SU-DHL-6 (cell line): ENCODE results near the gene RBM3.

Experiments used
- H2AFZ ChIP-seq: fragments of 200-600 bp; sonication (generic); 2 replicates; pipeline ENCODE4 v1.6.1; 2014; ENCODE audit warnings: low read depth, mild to moderate bottlenecking, moderate library complexity, mixed read lengths, antibody characterized with exemption, low read length; ENCODE audit not compliant: severe bottlenecking
- H3F3A ChIP-seq: fragments of 200-600 bp; shearing (Covaris generic); 2 replicates; pipeline ENCODE4 v1.6.0; 2016; ENCODE audit warnings: antibody characterized with exemption, mild to moderate bottlenecking; ENCODE audit not compliant: insufficient read depth
- H3K27ac ChIP-seq: fragments of 200-600 bp; sonication (generic); 2 replicates; pipeline ENCODE4 v1.5.1; 2016; ENCODE audit warnings: low read depth, mild to moderate bottlenecking, low read length, moderate library complexity, mixed read lengths
- H3K27me3 ChIP-seq: fragments of 200-600 bp; sonication (generic), shearing (Covaris generic); 2 replicates; pipeline ENCODE4 v1.6.0; 2014; ENCODE audit warnings: mild to moderate bottlenecking, low read length
- H3K36me3 ChIP-seq: fragments of 200-600 bp; sonication (generic); 2 replicates; pipeline ENCODE4 v1.6.1; 2014; ENCODE audit warnings: mild to moderate bottlenecking, low read length, mixed read lengths
- H3K4me2 ChIP-seq: fragments of 300-600, 200-600 bp; shearing (Covaris generic), sonication (generic); 2 replicates; pipeline ENCODE4 v1.6.0; 2014; ENCODE audit warnings: low read length, low read depth, mild to moderate bottlenecking; ENCODE audit not compliant: poor library complexity, severe bottlenecking
- H3K4me3 ChIP-seq: fragments of 200-600 bp; sonication (generic); 2 replicates; pipeline ENCODE4 v1.5.1; 2014; ENCODE audit warnings: antibody characterized with exemption, low read length, mild to moderate bottlenecking, mixed read lengths; ENCODE audit not compliant: insufficient read depth, poor library complexity, severe bottlenecking
- H3K79me2 ChIP-seq: fragments of 200-600 bp; sonication (generic); 2 replicates; pipeline ENCODE4 v1.6.1; 2014; ENCODE audit warnings: mild to moderate bottlenecking, low read length, moderate library complexity; ENCODE audit not compliant: insufficient read depth
- H3K9ac ChIP-seq: fragments of 200-600 bp; sonication (generic); 2 replicates; pipeline ENCODE4 v1.7.0; 2014; ENCODE audit warnings: mild to moderate bottlenecking, low read length
- H3K9me2 ChIP-seq: fragments of 200-600 bp; sonication (generic); replicated peaks from 2 replicates; pipeline ENCODE4 v1.6.1; 2014; ENCODE audit warnings: low read length; ENCODE audit not compliant: insufficient read depth
- H3K9me3 ChIP-seq: fragments of 200-600 bp; sonication (generic); 2 replicates; pipeline ENCODE4 v1.6.1; 2014; ENCODE audit warnings: low read length, mixed read lengths; ENCODE audit not compliant: insufficient read depth
- H4K20me1 ChIP-seq: fragments of 200-600 bp; sonication (generic); 2 replicates; pipeline ENCODE4 v1.6.1; 2014; ENCODE audit warnings: low read depth, mild to moderate bottlenecking, antibody characterized with exemption, low read length, moderate library complexity, mixed read lengths
- CTCF ChIP-seq: fragments of 200-600 bp; sonication (generic); IDR thresholded peaks from one replicate; pipeline ENCODE4 v1.5.1; 2017; ENCODE audit warnings: antibody characterized with exemption, mild to moderate bottlenecking, low read length, moderate library complexity; ENCODE audit not compliant: insufficient read depth, poor library complexity, severe bottlenecking
- EZH2phosphoT487 ChIP-seq: fragments of 200-600 bp; sonication (generic), shearing (Covaris generic); conservative IDR thresholded peaks from 2 replicates; pipeline ENCODE4 v1.6.1; 2018; ENCODE audit warnings: mild to moderate bottlenecking, antibody characterized with exemption, low read length, moderate library complexity, mixed read lengths

RBM3 gene

GRCh38 chrX:48579259-48579658, 5.0 kb downstream of the RBM3 start:
- Histone ChIP-seq H3K4me3 (no peak overlapping the region), H3K36me3 (peaks cover 30% of the 10 kb centered on the region), H3F3A (peaks cover 37% of the 10 kb centered on the region), H3K27me3 (no peaks in the 10 kb centered on the region), H3K9me3 (no peaks in the 10 kb centered on the region), H3K9me2 (no peaks in the 10 kb centered on the region), H3K4me2 (no peak overlapping the region), H3K27ac (no peak overlapping the region), H4K20me1 (peaks cover 7% of the 10 kb centered on the region; the same call in 1 of the 2 replicates), H3K79me2 (peaks cover 15% of the 10 kb centered on the region), H2AFZ (no peak overlapping the region), H3K9ac (no peak overlapping the region)
- TF ChIP-seq CTCF (no peak), EZH2phosphoT487 (no peak)

GRCh38 chrX:48580662-48581061, 6.4 kb downstream of the RBM3 start:
- H3K9me3 ChIP-seq, result no peaks in the 10 kb centered on the region
- H3K27ac ChIP-seq, result no peak overlapping the region
- no peak overlapping the region for H3K4me3 ChIP-seq
- peaks cover 22% of the 10 kb centered on the region for H3K36me3 ChIP-seq
- peaks cover 6% of the 10 kb centered on the region for H3K79me2 ChIP-seq
- H2AFZ ChIP-seq, result no peak overlapping the region
- H3K4me2 ChIP-seq, result no peak overlapping the region
- no peaks in the 10 kb centered on the region for H3K9me2 ChIP-seq
- no peaks in the 10 kb centered on the region for H3K27me3 ChIP-seq
- H4K20me1 ChIP-seq, result peaks cover 2% of the 10 kb centered on the region; the same call in 1 of the 2 replicates
- H3K9ac ChIP-seq, result no peak overlapping the region
- H3F3A ChIP-seq, result peaks cover 30% of the 10 kb centered on the region
- TF ChIP-seq EZH2phosphoT487 (no peak), CTCF (no peak)

- TF ChIP-seq EZH2phosphoT487 (no peak), CTCF (no peak)
- Histone ChIP-seq H3K9me3 (no peaks in the 10 kb centered on the region), H3K4me3 (no peak overlapping the region)
These were observed 10.4 kb downstream of the RBM3 start for GRCh38 chrX:48584698-48585097.

More at GRCh38 chrX:48584698-48585097, 10.4 kb downstream of the RBM3 start:
- no peaks in the 10 kb centered on the region for H3K9me2 ChIP-seq
- H3K27ac ChIP-seq, result no peak overlapping the region
- no peaks in the 10 kb centered on the region for H4K20me1 ChIP-seq
- H3K79me2 ChIP-seq, result no peaks in the 10 kb centered on the region
- H2AFZ ChIP-seq, result no peak overlapping the region
- H3K9ac ChIP-seq, result no peak overlapping the region
- H3K27me3 ChIP-seq, result no peaks in the 10 kb centered on the region
- no peak overlapping the region for H3K4me2 ChIP-seq
- H3K36me3 ChIP-seq, result no peaks in the 10 kb centered on the region
- peaks cover 6% of the 10 kb centered on the region for H3F3A ChIP-seq
